CD14-positive monocyte (primary cell): ENCODE results near the gene PRRT2. TPM values are rescaled to one million over a fixed set of nuclear protein-coding genes. Genes with fewer than 3 reads are reported as not detected.

Source experiments
- DNase-seq, 3 donors: peaks; one replicate each; pipeline ENCODE4 v3.0.0-alpha.2; 2011 to 2022
- H2AFZ ChIP-seq: 2 replicates; pipeline ENCODE4 v1.6.0; 2012; ENCODE audit warnings: mild to moderate bottlenecking, low read depth, low read length, inconsistent platforms; ENCODE audit not compliant: insufficient read depth, poor library complexity, severe bottlenecking
- H3K27ac ChIP-seq, 2 donors: 1 replicate in 1 of 2; 2 replicates in 1 of 2; pipeline ENCODE4 v1.5.1; 2012 to 2013; ENCODE audit warnings: low read length in 2 of 2, control low read depth in 1 of 2, inconsistent platforms in 1 of 2, low read depth in 1 of 2, mild to moderate bottlenecking in 1 of 2
- H3K27me3 ChIP-seq, 2 donors: one replicate each; pipeline versions ENCODE4 v1.6.0 to v1.6.1; 2011 to 2013; ENCODE audit warnings: low read length in 2 of 2; ENCODE audit not compliant: control insufficient read depth in 2 of 2, insufficient read depth in 2 of 2
- H3K36me3 ChIP-seq, 2 donors: replicated peaks in 1 of 2; 1 replicate in 1 of 2; 2 replicates in 1 of 2; pipeline versions ENCODE4 v1.5.1 to v1.6.1; 2012 to 2013; ENCODE audit warnings: low read length in 2 of 2, control low read depth in 1 of 2, inconsistent platforms in 1 of 2, mild to moderate bottlenecking in 1 of 2; ENCODE audit not compliant: insufficient read depth in 2 of 2, control insufficient read depth in 1 of 2
- H3K4me1 ChIP-seq, 2 donors: 1 replicate in 1 of 2; 2 replicates in 1 of 2; pipeline versions ENCODE4 v1.5.1 to v1.6.1; 2012 to 2013; ENCODE audit warnings: low read length in 2 of 2, control low read depth in 1 of 2, inconsistent platforms in 1 of 2, mild to moderate bottlenecking in 1 of 2, moderate library complexity in 1 of 2; ENCODE audit not compliant: insufficient read depth in 2 of 2, control insufficient read depth in 1 of 2
- H3K4me2 ChIP-seq: replicated peaks from 2 replicates; pipeline ENCODE3; 2012; ENCODE audit warnings: low read length, moderate library complexity, mild to moderate bottlenecking; ENCODE audit not compliant: poor library complexity, severe bottlenecking; ENCODE audit errors: extremely low read depth
- H3K4me3 ChIP-seq, 3 experiments: fragments of 200-600 bp in 1 of 3; sonication (generic) in 1 of 3; replicated peaks in 1 of 3; 1 replicate in 2 of 3; 2 replicates in 1 of 3; pipeline ENCODE4 v1.5.1; 2011 to 2013; ENCODE audit warnings: low read length in 3 of 3, mild to moderate bottlenecking in 3 of 3, control low read depth in 2 of 3, low read depth in 2 of 3, inconsistent platforms in 1 of 3, moderate library complexity in 1 of 3
- H3K79me2 ChIP-seq: 2 replicates; pipeline ENCODE4 v1.6.0; 2012; ENCODE audit warnings: mild to moderate bottlenecking, control low read depth, inconsistent platforms, low read length, moderate library complexity; ENCODE audit not compliant: insufficient read depth
- H3K9ac ChIP-seq: 2 replicates; pipeline ENCODE4 v1.6.0; 2017; ENCODE audit warnings: low read length, mild to moderate bottlenecking; ENCODE audit not compliant: insufficient read depth, poor library complexity, severe bottlenecking
- H3K9me3 ChIP-seq, 2 donors: replicated peaks in 1 of 2; 1 replicate in 1 of 2; 2 replicates in 1 of 2; pipeline versions ENCODE4 v1.5.1 to v1.6.1; 2012 to 2013; ENCODE audit warnings: low read length in 2 of 2, control low read depth in 1 of 2; ENCODE audit not compliant: control insufficient read depth in 1 of 2, insufficient read depth in 1 of 2
- H4K20me1 ChIP-seq: 2 replicates; pipeline ENCODE4 v1.6.0; 2012; ENCODE audit warnings: mild to moderate bottlenecking, low read length, control low read depth, moderate library complexity; ENCODE audit not compliant: insufficient read depth
- H3K27ac Mint-ChIP-seq, 7 donors: one replicate each; pipeline ENCODE4 v1.8.0; 2020; ENCODE audit warnings: mild to moderate bottlenecking in 7 of 7, mixed read lengths in 7 of 7, moderate library complexity in 6 of 7, inconsistent platforms in 2 of 7
- H3K27me3 Mint-ChIP-seq, 3 donors: one replicate each; pipeline ENCODE4 v1.8.0; 2021 to 2022; ENCODE audit warnings: low read depth in 3 of 3, mild to moderate bottlenecking in 3 of 3, mixed read lengths in 3 of 3, moderate library complexity in 3 of 3, inconsistent platforms in 1 of 3
- H3K36me3 Mint-ChIP-seq, 2 donors: one replicate each; pipeline ENCODE4 v1.8.0; 2020; ENCODE audit warnings: mixed read lengths in 2 of 2, inconsistent platforms in 1 of 2, mild to moderate bottlenecking in 1 of 2
- H3K4me1 Mint-ChIP-seq: one replicate; pipeline ENCODE4 v1.8.0; 2020; ENCODE audit warnings: mild to moderate bottlenecking, mixed read lengths
- H3K4me3 Mint-ChIP-seq, 2 donors: one replicate each; pipeline ENCODE4 v1.8.0; 2020; ENCODE audit warnings: mild to moderate bottlenecking in 2 of 2, mixed read lengths in 2 of 2, moderate library complexity in 1 of 2
- H3K9me3 Mint-ChIP-seq, 7 donors: one replicate each; pipeline ENCODE4 v1.8.0; 2020 to 2022; ENCODE audit warnings: mixed read lengths in 7 of 7, mild to moderate bottlenecking in 6 of 7, moderate library complexity in 6 of 7, inconsistent platforms in 2 of 7
- CTCF ChIP-seq: fragments of 200-600 bp; IDR thresholded peaks from one replicate; pipeline ENCODE4 v1.8.0; 2022; ENCODE audit warnings: antibody characterized with exemption, mild to moderate bottlenecking
- WGBS: methylation state at CpG from one replicate; pipeline ENCODE4 v1.1.5; 2013; ENCODE audit warnings: missing lambda C conversion rate; ENCODE audit not compliant: insufficient coverage; 5-methylcytosine and 5-hydroxymethylcytosine counted together
- intact Hi-C, 2 donors: fragments of 100-400 bp; cut with micrococcal nuclease; formaldehyde crosslinking; loops; one replicate each; pipeline versions ENCODE4 v1.15.0 to v1.15.1; 2023
- polyA plus RNA-seq, 3 donors: library from polyadenylated mRNA; depleted of rRNA in 1 of 3; unstranded in 2 of 3; stranded (reverse) in 1 of 3; fragments of 300-500 nt in 2 of 3; fragments of >200 nt in 1 of 3; fragmentation: Illumina TruSeq in 2 of 3; gene quantifications; 1 replicate in 2 of 3; 2 replicates in 1 of 3; pipeline ENCODE4 v1.2.3, GENCODE V29; 2012 to 2021

The PRRT2 gene
- polyA plus RNA-seq, 3 donors, result 0.04 TPM; not detected in 2

DNA sequence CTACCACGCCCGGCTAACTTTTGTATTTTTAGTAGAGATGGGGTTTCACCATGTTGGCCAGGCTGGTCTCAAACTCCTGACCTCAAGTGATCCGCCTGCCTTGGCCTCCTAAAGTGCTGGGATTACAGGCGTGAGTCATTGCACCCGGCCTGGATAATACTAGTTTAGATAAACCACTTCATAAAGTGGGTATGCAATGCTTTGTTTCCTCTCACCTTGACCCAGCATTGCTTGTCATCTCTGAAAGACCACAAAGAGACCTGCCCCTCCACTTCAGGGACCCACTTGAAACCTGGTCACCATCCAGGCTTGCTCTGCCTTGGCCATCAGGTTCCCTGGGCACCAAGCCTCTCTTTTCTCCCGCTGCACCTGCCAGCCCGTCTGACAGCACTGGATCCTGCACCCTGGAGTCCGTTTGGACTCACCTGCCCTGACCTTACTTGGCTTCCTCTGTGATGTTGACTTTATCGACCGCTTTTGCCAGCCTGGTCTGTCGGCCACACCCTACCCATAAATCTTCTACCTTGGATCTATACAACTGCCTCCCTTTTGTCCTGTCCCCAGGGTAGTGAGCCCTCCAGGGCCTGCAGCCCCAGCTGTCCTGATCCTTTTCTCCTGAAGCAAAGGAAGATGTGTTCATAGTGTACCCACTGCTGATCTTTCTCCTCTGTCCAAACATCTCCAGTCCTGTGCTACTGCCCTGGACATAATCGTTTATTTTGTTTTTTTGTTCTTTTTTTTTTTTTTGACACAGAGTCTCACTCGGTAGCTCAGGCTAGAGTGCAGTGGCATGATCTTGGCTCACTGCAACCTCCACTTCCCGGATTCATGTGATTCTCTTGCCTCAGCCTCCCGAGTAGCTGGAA is 46.6 kb upstream of the PRRT2 start:
- Mint-ChIP-seq H3K36me3 (no peaks in the 10 kb centered on the region), H3K4me3 (no peak overlapping the region), H3K4me1 (peaks cover 10% of the 10 kb centered on the region), H3K27me3 (peaks cover 0 to 9% (median 0%) of the 10 kb centered on the region in 3 donors), H3K27ac (peak overlapping the region in 1 of 7 donors; percentile 86), H3K9me3 (no peaks in the 10 kb centered on the region)
- no peaks in the 10 kb centered on the region for H3K27me3 ChIP-seq
- H2AFZ ChIP-seq, result no peak overlapping the region
- WGBS, result 85% methylated on average over 9 of the region's 15 CpGs
- no peaks in the 10 kb centered on the region for H3K9me3 ChIP-seq
- no peak overlapping the region for H3K27ac ChIP-seq
- no peaks in the 10 kb centered on the region for H3K36me3 ChIP-seq
- H3K4me2 ChIP-seq, result no peak overlapping the region
- H3K9ac ChIP-seq, result no peak overlapping the region
- no peaks in the 10 kb centered on the region for H4K20me1 ChIP-seq
- peaks cover 5 to 7% of the 10 kb centered on the region in 2 donors for H3K4me1 ChIP-seq
- intact Hi-C loops, result loop anchor here in 1 of 2 donors (10.0 kb wide), 1 partner anchor 51 kb away; no protein-coding TSS in a partner anchor
- no peak for TF ChIP-seq CTCF
- H3K79me2 ChIP-seq, result no peaks in the 10 kb centered on the region
- DNase-seq, result no peak
- no peak overlapping the region for H3K4me3 ChIP-seq

- Mint-ChIP-seq H3K27me3 (peaks cover 0 to 6% (median 0%) of the 10 kb centered on the region in 3 donors), H3K4me1 (peaks cover 20% of the 10 kb centered on the region), H3K4me3 (no peak overlapping the region), H3K36me3 (no peaks in the 10 kb centered on the region), H3K9me3 (no peaks in the 10 kb centered on the region), H3K27ac (no peak overlapping the region)
- no peaks in the 10 kb centered on the region for H3K27me3 ChIP-seq
- no peak for DNase-seq
- no peaks in the 10 kb centered on the region for H3K9me3 ChIP-seq
- no peak overlapping the region for H3K4me3 ChIP-seq
- no peaks in the 10 kb centered on the region for H4K20me1 ChIP-seq
- H2AFZ ChIP-seq, result no peak overlapping the region
- H3K9ac ChIP-seq, result no peak overlapping the region
- no CpG with 5 or more reads among the region's 3 CpGs for WGBS
- no peak overlapping the region for H3K4me2 ChIP-seq
- no peak for TF ChIP-seq CTCF
- H3K36me3 ChIP-seq, result no peaks in the 10 kb centered on the region
- peaks cover 13 to 17% of the 10 kb centered on the region in 2 donors for H3K4me1 ChIP-seq
- H3K27ac ChIP-seq, result no peak overlapping the region
- no peaks in the 10 kb centered on the region for H3K79me2 ChIP-seq
- intact Hi-C loops, result loop anchor here in 1 of 2 donors (10.0 kb wide), 1 partner anchor 52 kb away; no protein-coding TSS in a partner anchor
Measured at GRCh38 chr16:29766571-29766970, 45.4 kb upstream of the PRRT2 start.
